H9 (cell line): ENCODE measurements around the gene LRPPRC. TPM values are rescaled to one million over a fixed set of nuclear protein-coding genes. Genes with fewer than 3 reads are reported as not detected.

Experiments
- DNase-seq: peaks from one replicate; pipeline ENCODE4 v3.0.0-alpha.2; 2017
- H2AFZ ChIP-seq: one replicate; pipeline ENCODE4 v1.6.1; 2013; ENCODE audit warnings: mild to moderate bottlenecking, low read length, control low read depth, moderate library complexity
- H2AK5ac ChIP-seq: 2 replicates; pipeline ENCODE4 v1.6.1; 2013; ENCODE audit warnings: low read length, control low read depth, mixed read lengths; ENCODE audit not compliant: insufficient read length
- H2BK120ac ChIP-seq: one replicate; pipeline ENCODE4 v1.6.1; 2013; ENCODE audit warnings: low read depth, mild to moderate bottlenecking, low read length, control low read depth, inconsistent platforms; ENCODE audit not compliant: poor library complexity, severe bottlenecking
- H2BK12ac ChIP-seq: 2 replicates; pipeline ENCODE4 v1.6.1; 2013; ENCODE audit warnings: low read length, control low read depth, mixed read lengths, low read depth; ENCODE audit not compliant: insufficient read length
- H2BK15ac ChIP-seq: 2 replicates; pipeline ENCODE4 v1.6.1; 2013; ENCODE audit warnings: low read depth, low read length, control low read depth
- H2BK20ac ChIP-seq: one replicate; pipeline ENCODE4 v1.6.1; 2013; ENCODE audit warnings: low read depth, mild to moderate bottlenecking, low read length, control low read depth, inconsistent platforms; ENCODE audit not compliant: poor library complexity, severe bottlenecking
- H2BK5ac ChIP-seq: 2 replicates; pipeline ENCODE4 v1.6.1; 2013; ENCODE audit warnings: low read length, control low read depth, mixed read lengths; ENCODE audit not compliant: insufficient read length
- H3K14ac ChIP-seq: 2 replicates; pipeline ENCODE4 v1.6.1; 2013; ENCODE audit warnings: low read length, control low read depth; ENCODE audit not compliant: insufficient read depth
- H3K18ac ChIP-seq: 2 replicates; pipeline ENCODE4 v1.6.1; 2013; ENCODE audit warnings: low read depth, mild to moderate bottlenecking, mixed read lengths, low read length, control low read depth; ENCODE audit not compliant: insufficient read length
- H3K23ac ChIP-seq: 2 replicates; pipeline ENCODE4 v1.6.1; 2013; ENCODE audit warnings: low read length, control low read depth, mixed read lengths, low read depth; ENCODE audit not compliant: insufficient read length
- H3K23me2 ChIP-seq: 2 replicates; pipeline ENCODE4 v1.6.1; 2013; ENCODE audit warnings: low read depth, mild to moderate bottlenecking, mixed read lengths, low read length, control low read depth; ENCODE audit not compliant: insufficient read length, poor library complexity, severe bottlenecking
- H3K27ac ChIP-seq: 2 replicates; pipeline ENCODE4 v1.5.1; 2013; ENCODE audit warnings: low read length, control low read depth, mixed read lengths, low read depth; ENCODE audit not compliant: insufficient read length
- H3K27me3 ChIP-seq: 2 replicates; pipeline ENCODE4 v1.6.1; 2013; ENCODE audit warnings: low read length, control low read depth, inconsistent platforms; ENCODE audit not compliant: insufficient read depth
- H3K4ac ChIP-seq: 2 replicates; pipeline ENCODE4 v1.6.1; 2013; ENCODE audit warnings: low read depth, mild to moderate bottlenecking, control low read depth, inconsistent platforms, low read length, moderate library complexity
- H3K4me1 ChIP-seq: 2 replicates; pipeline ENCODE4 v1.6.1; 2013; ENCODE audit warnings: low read length, control low read depth, inconsistent platforms; ENCODE audit not compliant: insufficient read depth
- H3K4me2 ChIP-seq: 2 replicates; pipeline ENCODE4 v1.6.1; 2013; ENCODE audit warnings: low read length, control low read depth, mixed read lengths; ENCODE audit not compliant: insufficient read length, insufficient read depth
- H3K56ac ChIP-seq: 2 replicates; pipeline ENCODE4 v1.6.1; 2013; ENCODE audit warnings: low read depth, mild to moderate bottlenecking, mixed read lengths, low read length, control low read depth; ENCODE audit not compliant: insufficient read length
- H3K79me1 ChIP-seq: 2 replicates; pipeline ENCODE4 v1.6.1; 2013; ENCODE audit warnings: low read depth, mild to moderate bottlenecking, moderate library complexity, low read length, control low read depth, inconsistent platforms; ENCODE audit not compliant: insufficient read depth, poor library complexity, severe bottlenecking
- H3K79me2 ChIP-seq: 2 replicates; pipeline ENCODE4 v1.6.1; 2013; ENCODE audit warnings: low read length, control low read depth, inconsistent platforms; ENCODE audit not compliant: insufficient read depth
- H3K9ac ChIP-seq: 2 replicates; pipeline ENCODE4 v1.6.1; 2013; ENCODE audit warnings: low read length, control low read depth, mixed read lengths; ENCODE audit not compliant: insufficient read length; ENCODE audit errors: extremely low read depth
- H3K9me3 ChIP-seq: one replicate; pipeline ENCODE4 v1.6.1; 2013; ENCODE audit warnings: low read depth, low read length, inconsistent platforms; ENCODE audit not compliant: control insufficient read depth
- H3T11ph ChIP-seq: one replicate; pipeline ENCODE4 v1.6.1; 2013; ENCODE audit warnings: mild to moderate bottlenecking, low read length, control low read depth, inconsistent platforms
- H4K20me1 ChIP-seq: one replicate; pipeline ENCODE4 v1.6.1; 2013; ENCODE audit not compliant: control insufficient read depth, insufficient read length, insufficient read depth
- H4K5ac ChIP-seq: 2 replicates; pipeline ENCODE4 v1.6.1; 2013; ENCODE audit warnings: low read depth, mild to moderate bottlenecking, mixed read lengths, low read length, control low read depth; ENCODE audit not compliant: insufficient read length
- H4K8ac ChIP-seq: replicated peaks from 2 replicates; pipeline ENCODE4 v1.6.1; 2013; ENCODE audit warnings: low read length, control low read depth, mixed read lengths, low read depth; ENCODE audit not compliant: insufficient read length
- H4K91ac ChIP-seq: 2 replicates; pipeline ENCODE4 v1.6.1; 2013; ENCODE audit warnings: low read depth, mild to moderate bottlenecking, moderate library complexity, mixed read lengths, low read length, control low read depth; ENCODE audit not compliant: insufficient read length
- H3K27ac Mint-ChIP-seq, 3 experiments: 2 replicates in 2 of 3; 3 replicates in 1 of 3; pipeline ENCODE4 v1.8.0; 2020 to 2021; ENCODE audit warnings: mixed read lengths in 3 of 3, mild to moderate bottlenecking in 1 of 3, moderate library complexity in 1 of 3
- H3K27me3 Mint-ChIP-seq: 2 replicates; pipeline ENCODE4 v1.8.0; 2021; ENCODE audit warnings: low read depth, mild to moderate bottlenecking, moderate library complexity, mixed read lengths
- H3K36me3 Mint-ChIP-seq, 3 experiments: 2 replicates in 2 of 3; 3 replicates in 1 of 3; pipeline ENCODE4 v1.8.0; 2020 to 2021; ENCODE audit warnings: low read depth in 3 of 3, mixed read lengths in 3 of 3; ENCODE audit not compliant: insufficient read depth in 1 of 3
- H3K4me1 Mint-ChIP-seq, 2 experiments: 2 replicates each; pipeline ENCODE4 v1.8.0; 2020; ENCODE audit warnings: mixed read lengths in 2 of 2
- H3K4me3 Mint-ChIP-seq, 2 experiments: 2 replicates in 1 of 2; 3 replicates in 1 of 2; pipeline ENCODE4 v1.8.0; 2020 to 2021; ENCODE audit warnings: mild to moderate bottlenecking in 2 of 2, mixed read lengths in 2 of 2, moderate library complexity in 1 of 2
- H3K9me3 Mint-ChIP-seq, 2 experiments: 2 replicates in 1 of 2; 3 replicates in 1 of 2; pipeline ENCODE4 v1.8.0; 2020; ENCODE audit warnings: mild to moderate bottlenecking in 2 of 2, mixed read lengths in 2 of 2, moderate library complexity in 1 of 2
- CTCF ChIP-seq: fragments of 200-600 bp; sonication (generic); conservative IDR thresholded peaks from 3 replicates; pipeline ENCODE4 v1.8.0; 2021; ENCODE audit warnings: antibody characterized with exemption, mild to moderate bottlenecking
- WGBS: extraction: QIAGEN DNeasy Blood & Tissue Kit; methylation state at CpG from one replicate; pipeline ENCODE4 v1.1.7; 2013; ENCODE audit warnings: missing lambda C conversion rate, low lambda C conversion rate, mixed read lengths; ENCODE audit not compliant: insufficient read length; ENCODE audit errors: extremely low coverage; 5-methylcytosine and 5-hydroxymethylcytosine counted together
- total RNA-seq: library from RNA; stranded (reverse); gene quantifications from 2 replicates; pipeline ENCODE4 v1.2.1, GENCODE V29; 2021

Gene LRPPRC
- total RNA-seq, 1 experiment from 2014 or later = 182 TPM

GRCh38 chr2:44037221-44037620, 41.4 kb upstream of the LRPPRC start:
- Histone ChIP-seq H2AK5ac (no peak overlapping the region), H2AFZ (peak overlapping the region; percentile 49), H3K9me3 (no peaks in the 10 kb centered on the region), H2BK15ac (no peak overlapping the region), H3K4me2 (no peak overlapping the region), H2BK12ac (no peak overlapping the region), H4K91ac (no peak overlapping the region), H3K4ac (no peak overlapping the region), H3K4me1 (peaks cover 4% of the 10 kb centered on the region; the same call in 1 of the 2 replicates), H3K27me3 (no peaks in the 10 kb centered on the region), H3T11ph (no peak overlapping the region), H3K9ac (no peak overlapping the region), H3K56ac (no peak overlapping the region), H4K5ac (no peak overlapping the region), H3K27ac (no peak overlapping the region), H3K14ac (no peak overlapping the region), H3K79me2 (no peaks in the 10 kb centered on the region), H2BK20ac (no peak overlapping the region), H4K8ac (no peak overlapping the region), H4K20me1 (no peaks in the 10 kb centered on the region), H2BK120ac (no peak overlapping the region), H3K23me2 (no peaks in the 10 kb centered on the region), H3K79me1 (no peaks in the 10 kb centered on the region), H3K18ac (no peak overlapping the region), H3K23ac (no peak overlapping the region), H2BK5ac (no peak overlapping the region)
- no peaks in the 10 kb centered on the region for H3K36me3 Mint-ChIP-seq
- no CpG with 5 or more reads among the region's 2 CpGs for WGBS
- no peak for DNase-seq
- peaks cover 19 to 20% of the 10 kb centered on the region in 2 experiments for H3K4me1 Mint-ChIP-seq
- no peaks in the 10 kb centered on the region for H3K27me3 Mint-ChIP-seq
- no peaks in the 10 kb centered on the region for H3K9me3 Mint-ChIP-seq
- TF ChIP-seq CTCF = no peak
- no peak overlapping the region for H3K4me3 Mint-ChIP-seq
- no peak overlapping the region for H3K27ac Mint-ChIP-seq
